Measurements from ENCODE around the gene CELF3. TPM values are rescaled to one million over a fixed set of nuclear protein-coding genes. Genes with fewer than 3 reads are reported as not detected.

The CELF3 gene
- total and polyA plus RNA-seq, 2 of the 13 experiments (the other 11 are each of a cell fraction or from before 2014, with no cell fraction given), result not detected

DNA sequence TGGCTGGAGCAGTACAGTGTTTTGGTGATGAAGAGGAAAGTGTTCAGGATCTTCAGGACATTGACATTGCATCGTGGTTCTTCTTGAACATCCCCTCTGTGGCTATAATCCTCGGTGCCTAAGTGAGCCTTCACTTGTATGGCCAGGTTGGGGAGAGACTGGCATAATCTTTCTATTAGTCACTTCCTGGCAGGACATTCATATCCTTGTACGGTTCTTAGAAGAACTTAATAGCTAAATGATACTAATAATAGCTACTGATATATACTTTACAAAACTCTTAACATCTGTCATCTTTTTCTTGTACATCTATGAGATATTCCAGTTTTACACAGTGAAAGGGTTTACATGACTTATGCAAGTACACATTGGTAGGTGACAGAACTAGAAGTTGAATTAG, 35.8 kb downstream of the CELF3 start:
- Histone ChIP-seq H2AFZ (ENCODE audit: low read length) (no peak overlapping the region), H4K20me1 (ENCODE audit: insufficient read depth, low read length) (no peaks in the 10 kb centered on the region), H3K36me3 (replicated peaks in 1 of 2; ENCODE audit: control insufficient read depth in 1 of 2, insufficient read depth in 2 of 2, low read length in 2 of 2) (peaks cover 3 to 9% of the 10 kb centered on the region in 2 experiments; a peak in 4 of 5 replicates), H3K79me2 (ENCODE audit: insufficient read depth, low read length) (no peaks in the 10 kb centered on the region), H3K4me2 (ENCODE audit: low read depth, low read length) (no peak overlapping the region), H3K27me3 (ENCODE audit: control insufficient read depth in 1 of 2, insufficient read depth in 2 of 2, low read length in 2 of 2) (no peaks in the 10 kb centered on the region), H3K4me3 (replicated peaks in 1 of 3; ENCODE audit: insufficient read depth in 1 of 3, low read depth in 2 of 3, low read length in 3 of 3) (no peak overlapping the region), H3K27ac (ENCODE audit: extremely low read length, insufficient read depth, low read length) (no peak overlapping the region), H3K9me3 (ENCODE audit: low read length) (no peaks in the 10 kb centered on the region), H3K4me1 (ENCODE audit: insufficient read depth, low read length) (no peaks in the 10 kb centered on the region), H3K9ac (ENCODE audit: insufficient read depth, low read depth, low read length) (no peak overlapping the region)
- in situ Hi-C loops (cut with HindIII; ENCODE audit: extremely low pct_ligation_motif_present, low pct_unique_long_range_greater_than_20kb), result no loop called here
- no peak for ATAC-seq
- intact Hi-C loops (cut with micrococcal nuclease; ENCODE audit: unreplicated experiment), result no loop called here
- WGBS (ENCODE audit: low lambda C conversion rate), result 93% methylated on average over 3 of the region's 3 CpGs
- DNase-seq (ENCODE audit: low spot score), result no peak
- ChIA-PET CTCF (ENCODE audit: low intra/inter-chr PET ratio, low total read pairs) (no interaction called here), POLR2A (no interaction called here)
- BruUV-seq (replicated peaks), result no TSS peak
- no peak for TF ChIP-seq TARDBP (CRISPR knock-in tag; IDR thresholded peaks at IDR 0.05)
- TF ChIP-seq, protein P1, sequence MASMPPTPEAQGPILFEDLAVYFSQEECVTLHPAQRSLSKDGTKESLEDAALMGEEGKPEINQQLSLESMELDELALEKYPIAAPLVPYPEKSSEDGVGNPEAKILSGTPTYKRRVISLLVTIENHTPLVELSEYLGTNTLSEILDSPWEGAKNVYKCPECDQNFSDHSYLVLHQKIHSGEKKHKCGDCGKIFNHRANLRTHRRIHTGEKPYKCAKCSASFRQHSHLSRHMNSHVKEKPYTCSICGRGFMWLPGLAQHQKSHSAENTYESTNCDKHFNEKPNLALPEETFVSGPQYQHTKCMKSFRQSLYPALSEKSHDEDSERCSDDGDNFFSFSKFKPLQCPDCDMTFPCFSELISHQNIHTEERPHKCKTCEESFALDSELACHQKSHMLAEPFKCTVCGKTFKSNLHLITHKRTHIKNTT (CRISPR knock-in tag; IDR thresholded peaks at IDR 0.05), result no peak
- TF ChIP-seq NR1H2 (CRISPR knock-in tag; IDR thresholded peaks at IDR 0.05; ENCODE audit: borderline replicate concordance, low read depth), result no peak
- no peak for TF ChIP-seq ZNF782 (CRISPR knock-in tag; IDR thresholded peaks at IDR 0.05; ENCODE audit: borderline replicate concordance)
- TF ChIP-seq SRSF9 (IDR thresholded peaks at IDR 0.05; ENCODE audit: borderline replicate concordance, insufficient read depth, low read depth, low read length, poor library complexity, severe bottlenecking), result no peak
- no peak for TF ChIP-seq PHF5A (CRISPR knock-in tag; IDR thresholded peaks at IDR 0.05; ENCODE audit: low read depth, unreplicated experiment)
- no peak for FAIRE-seq

GRCh38 chr1:151680391-151680790, 36.2 kb downstream of the CELF3 start:
- POLR2A ChIA-PET, result no interaction called here
- no peak overlapping the region for H3K27ac ChIP-seq (ENCODE audit: extremely low read length, insufficient read depth, low read length)
- peaks cover 3 to 9% of the 10 kb centered on the region in 2 experiments; a peak in 4 of 5 replicates for H3K36me3 ChIP-seq (replicated peaks in 1 of 2; ENCODE audit: control insufficient read depth in 1 of 2, insufficient read depth in 2 of 2, low read length in 2 of 2)
- H2AFZ ChIP-seq (ENCODE audit: low read length), result no peak overlapping the region
- WGBS (ENCODE audit: low lambda C conversion rate), result 82% methylated on average over 4 of the region's 4 CpGs
- H3K4me3 ChIP-seq (replicated peaks in 1 of 3; ENCODE audit: insufficient read depth in 1 of 3, low read depth in 2 of 3, low read length in 3 of 3), result no peak overlapping the region
- no peak overlapping the region for H3K9ac ChIP-seq (ENCODE audit: insufficient read depth, low read depth, low read length)
- no TSS peak for BruUV-seq (replicated peaks)
- no peaks in the 10 kb centered on the region for H3K4me1 ChIP-seq (ENCODE audit: insufficient read depth, low read length)
- ATAC-seq (no peak), DNase-seq (ENCODE audit: low spot score) (no peak), FAIRE-seq (no peak)
- H3K79me2 ChIP-seq (ENCODE audit: insufficient read depth, low read length), result no peaks in the 10 kb centered on the region
- H3K27me3 ChIP-seq (ENCODE audit: control insufficient read depth in 1 of 2, insufficient read depth in 2 of 2, low read length in 2 of 2), result no peaks in the 10 kb centered on the region
- no peaks in the 10 kb centered on the region for H3K9me3 ChIP-seq (ENCODE audit: low read length)
- in situ Hi-C loops (cut with HindIII; ENCODE audit: extremely low pct_ligation_motif_present, low pct_unique_long_range_greater_than_20kb), result no loop called here
- intact Hi-C loops (cut with micrococcal nuclease; ENCODE audit: unreplicated experiment), result no loop called here
- CTCF ChIA-PET (ENCODE audit: low intra/inter-chr PET ratio, low total read pairs), result no interaction called here
- no peaks in the 10 kb centered on the region for H4K20me1 ChIP-seq (ENCODE audit: insufficient read depth, low read length)
- no peak overlapping the region for H3K4me2 ChIP-seq (ENCODE audit: low read depth, low read length)
- no peak for TF ChIP-seq HMG20B (CRISPR knock-in tag; conservative IDR thresholded peaks at IDR 0.05)
- TF ChIP-seq, protein P2, sequence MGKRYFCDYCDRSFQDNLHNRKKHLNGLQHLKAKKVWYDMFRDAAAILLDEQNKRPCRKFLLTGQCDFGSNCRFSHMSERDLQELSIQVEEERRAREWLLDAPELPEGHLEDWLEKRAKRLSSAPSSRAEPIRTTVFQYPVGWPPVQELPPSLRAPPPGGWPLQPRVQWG (CRISPR knock-in tag; IDR thresholded peaks at IDR 0.05; ENCODE audit: borderline replicate concordance, low read depth), result no peak
- no peak for TF ChIP-seq MEIS1 (CRISPR knock-in tag; IDR thresholded peaks at IDR 0.05; ENCODE audit: borderline replicate concordance)
- no peak for TF ChIP-seq FOXA1 (IDR thresholded peaks at IDR 0.05)
- TF ChIP-seq FOXA1 (CRISPR knock-in tag; IDR thresholded peaks at IDR 0.05), result no peak
- TF ChIP-seq, protein P3, sequence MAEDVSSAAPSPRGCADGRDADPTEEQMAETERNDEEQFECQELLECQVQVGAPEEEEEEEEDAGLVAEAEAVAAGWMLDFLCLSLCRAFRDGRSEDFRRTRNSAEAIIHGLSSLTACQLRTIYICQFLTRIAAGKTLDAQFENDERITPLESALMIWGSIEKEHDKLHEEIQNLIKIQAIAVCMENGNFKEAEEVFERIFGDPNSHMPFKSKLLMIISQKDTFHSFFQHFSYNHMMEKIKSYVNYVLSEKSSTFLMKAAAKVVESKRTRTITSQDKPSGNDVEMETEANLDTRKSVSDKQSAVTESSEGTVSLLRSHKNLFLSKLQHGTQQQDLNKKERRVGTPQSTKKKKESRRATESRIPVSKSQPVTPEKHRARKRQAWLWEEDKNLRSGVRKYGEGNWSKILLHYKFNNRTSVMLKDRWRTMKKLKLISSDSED (CRISPR knock-in tag; IDR thresholded peaks at IDR 0.05), result no peak
- TF ChIP-seq ZNF629 (CRISPR knock-in tag; conservative IDR thresholded peaks at IDR 0.05), result no peak
- no peak for TF ChIP-seq ZNF138 (CRISPR knock-in tag; IDR thresholded peaks at IDR 0.05; ENCODE audit: low read depth)
- no peak for TF ChIP-seq RNF219 (CRISPR knock-in tag; IDR thresholded peaks at IDR 0.05)
